ENCODE results near the gene PHACTR1. TPM values are rescaled to one million over a fixed set of nuclear protein-coding genes. Genes with fewer than 3 reads are reported as not detected.

The PHACTR1 gene
- total RNA-seq, 2 donors from 2014 or later, result 0.05 to 0.29 TPM

DNA sequence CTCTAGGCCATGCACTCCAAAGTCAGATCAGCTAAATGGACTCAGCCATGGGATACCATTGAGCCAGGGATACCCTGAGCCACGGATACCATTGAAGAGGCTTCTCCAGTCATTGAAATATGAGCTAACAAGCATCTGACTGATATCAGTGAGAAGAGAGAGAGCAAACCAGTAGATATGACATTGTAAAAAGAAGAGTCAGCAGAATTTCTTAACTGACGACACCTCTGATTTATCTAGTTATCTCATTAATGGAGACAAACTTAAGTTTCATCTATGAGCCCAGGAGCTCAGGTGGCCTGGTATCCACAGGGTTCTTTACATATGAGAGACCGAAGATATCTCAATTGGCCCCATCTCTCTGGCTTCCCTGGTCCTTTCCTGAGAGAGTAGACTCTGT, 471.1 kb downstream of the PHACTR1 start:
- H3K27ac Mint-ChIP-seq, result no peak overlapping the region
- DNase-seq (ENCODE audit: low spot score in 2 of 2) (no peak), ATAC-seq (no peak)
- no peaks in the 10 kb centered on the region for H3K36me3 Mint-ChIP-seq
- H3K9me3 Mint-ChIP-seq, result no peaks in the 10 kb centered on the region

GRCh38 chr6:13188306-13188705, 471.7 kb downstream of the PHACTR1 start:
- Mint-ChIP-seq H3K27ac (no peak overlapping the region), H3K36me3 (no peaks in the 10 kb centered on the region), H3K9me3 (no peaks in the 10 kb centered on the region)
- no peak for DNase-seq (ENCODE audit: low spot score in 2 of 2)
- no peak for ATAC-seq

DNA sequence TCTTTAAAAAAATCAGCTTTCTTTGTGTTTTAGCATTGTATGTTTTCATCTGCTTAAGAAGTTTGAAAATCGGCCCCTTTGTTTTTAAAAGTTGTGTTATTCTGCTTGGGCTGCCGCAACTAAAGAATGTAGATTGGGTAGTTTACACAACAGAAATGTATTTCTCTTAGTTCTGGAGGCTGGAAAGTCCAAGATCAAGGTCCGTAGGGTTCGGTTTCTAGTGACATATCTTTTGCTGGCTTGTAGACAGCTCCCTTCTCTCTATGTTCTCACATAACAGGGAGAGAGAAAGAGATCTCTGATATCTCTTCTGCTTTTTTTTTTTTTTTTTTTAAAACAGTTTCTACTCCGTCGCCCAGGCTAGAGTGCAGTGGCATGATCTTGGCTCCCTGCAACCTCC, 473.1 kb downstream of the PHACTR1 start:
- Mint-ChIP-seq H3K36me3 (no peaks in the 10 kb centered on the region), H3K9me3 (no peaks in the 10 kb centered on the region), H3K27ac (no peak overlapping the region)
- ATAC-seq (no peak), DNase-seq (ENCODE audit: low spot score in 2 of 2) (no peak)

DNA sequence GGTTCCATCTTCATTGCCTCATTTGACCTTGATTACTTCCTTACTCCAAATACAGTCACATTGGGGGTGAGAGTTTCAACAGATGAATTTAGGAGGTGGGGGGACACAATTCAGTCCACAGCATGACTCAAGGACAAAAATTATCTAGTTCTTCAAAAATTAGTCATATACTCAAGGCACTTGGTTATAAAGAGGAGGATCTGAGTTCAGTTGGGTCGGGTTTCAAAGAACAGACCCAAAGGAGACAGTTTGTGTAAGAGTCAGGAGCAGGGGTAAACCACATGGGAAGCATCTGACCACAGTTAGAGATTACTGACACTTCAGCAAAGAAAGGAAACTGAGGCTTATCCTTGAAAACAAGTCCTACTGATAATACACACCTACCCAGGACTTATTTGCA, 473.8 kb downstream of the PHACTR1 start:
- H3K27ac Mint-ChIP-seq, result no peak overlapping the region
- H3K9me3 Mint-ChIP-seq, result no peaks in the 10 kb centered on the region
- no peak for DNase-seq (ENCODE audit: low spot score in 2 of 2)
- no peak for ATAC-seq
- no peaks in the 10 kb centered on the region for H3K36me3 Mint-ChIP-seq

DNA sequence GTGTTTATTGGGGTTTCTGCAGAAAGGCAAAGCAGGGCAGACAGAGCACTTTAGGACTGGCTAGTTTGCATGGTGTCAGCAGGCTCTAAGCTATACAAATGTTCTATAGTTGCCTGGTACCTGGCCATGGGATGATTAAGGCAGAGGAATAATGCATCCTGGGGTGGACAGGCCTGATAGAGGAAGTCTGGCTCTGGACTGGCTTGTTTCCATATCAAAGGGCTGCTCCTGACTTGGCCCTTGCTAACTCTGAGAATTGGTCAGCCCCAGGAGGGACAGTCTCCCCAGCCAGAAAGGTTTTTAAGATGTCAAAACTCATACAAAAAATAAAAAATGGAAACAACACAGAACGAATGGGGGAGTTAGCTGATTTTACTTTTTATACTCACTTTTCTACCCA, 474.9 kb downstream of the PHACTR1 start:
- Mint-ChIP-seq H3K9me3 (no peaks in the 10 kb centered on the region), H3K36me3 (no peaks in the 10 kb centered on the region), H3K27ac (no peak overlapping the region)
- ATAC-seq, result no peak
- no peak for DNase-seq (ENCODE audit: low spot score in 2 of 2)

GRCh38 chr6:13194852-13195251, 478.3 kb downstream of the PHACTR1 start:
- Mint-ChIP-seq H3K27ac (no peak overlapping the region), H3K9me3 (no peaks in the 10 kb centered on the region), H3K36me3 (no peaks in the 10 kb centered on the region)
- ATAC-seq, result peak in 1 of 2 donors; percentile 22
- DNase-seq (ENCODE audit: low spot score in 2 of 2), result no peak

DNA sequence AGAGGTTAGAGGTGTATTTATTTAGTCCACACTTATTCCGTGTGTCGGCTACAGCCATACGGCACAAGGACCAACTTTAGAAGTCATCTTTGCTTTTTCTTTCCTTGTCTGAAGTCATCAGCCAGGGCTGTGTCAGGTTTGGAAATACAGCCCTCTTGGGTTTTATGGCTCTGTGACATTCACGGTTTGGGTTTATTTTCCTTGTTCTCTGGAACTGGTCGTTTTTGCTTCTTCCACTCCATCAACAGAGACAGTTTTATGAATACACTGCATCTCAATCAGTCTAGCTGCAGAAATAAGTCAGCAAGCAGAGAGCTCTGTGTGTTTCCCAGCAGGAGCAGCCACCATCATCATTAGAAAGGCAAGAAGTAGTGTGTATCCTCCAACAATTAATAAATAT, 479.2 kb downstream of the PHACTR1 start:
- no peak overlapping the region for H3K27ac Mint-ChIP-seq
- H3K36me3 Mint-ChIP-seq, result no peaks in the 10 kb centered on the region

DNA sequence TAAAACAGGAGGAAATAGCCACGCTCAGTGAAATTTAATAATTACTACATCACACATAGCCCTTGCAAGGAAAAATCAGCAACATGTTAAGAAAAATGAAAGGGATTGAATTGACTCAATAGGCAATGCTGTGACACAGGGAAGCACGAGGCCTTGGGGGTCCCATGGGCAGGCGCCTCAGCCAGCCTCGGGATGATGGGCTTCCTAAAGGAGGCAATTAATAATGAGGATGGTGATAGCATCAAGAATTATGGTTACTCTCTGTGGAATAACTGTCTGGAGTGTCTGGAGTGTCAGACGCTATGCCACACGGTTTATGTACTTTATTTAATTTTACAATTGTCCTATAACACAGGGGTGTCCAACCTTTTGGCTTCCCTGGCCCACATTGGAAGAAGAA, 481.6 kb downstream of the PHACTR1 start:
- ATAC-seq (no peak), DNase-seq (ENCODE audit: low spot score in 2 of 2) (no peak)
- H3K27ac Mint-ChIP-seq, result no peak overlapping the region
- no peaks in the 10 kb centered on the region for H3K9me3 Mint-ChIP-seq
- no peaks in the 10 kb centered on the region for H3K36me3 Mint-ChIP-seq

More for the DNA sequence above, 479.2 kb downstream of the PHACTR1 start:
- no peaks in the 10 kb centered on the region for H3K9me3 Mint-ChIP-seq
- ATAC-seq, result no peak
- DNase-seq (ENCODE audit: low spot score in 2 of 2), result no peak

GRCh38 chr6:13201336-13201735, 484.8 kb downstream of the PHACTR1 start:
- H3K36me3 Mint-ChIP-seq, result no peaks in the 10 kb centered on the region
- DNase-seq (ENCODE audit: low spot score in 2 of 2), result no peak
- H3K9me3 Mint-ChIP-seq, result no peaks in the 10 kb centered on the region
- H3K27ac Mint-ChIP-seq, result no peak overlapping the region
- ATAC-seq, result no peak

DNA sequence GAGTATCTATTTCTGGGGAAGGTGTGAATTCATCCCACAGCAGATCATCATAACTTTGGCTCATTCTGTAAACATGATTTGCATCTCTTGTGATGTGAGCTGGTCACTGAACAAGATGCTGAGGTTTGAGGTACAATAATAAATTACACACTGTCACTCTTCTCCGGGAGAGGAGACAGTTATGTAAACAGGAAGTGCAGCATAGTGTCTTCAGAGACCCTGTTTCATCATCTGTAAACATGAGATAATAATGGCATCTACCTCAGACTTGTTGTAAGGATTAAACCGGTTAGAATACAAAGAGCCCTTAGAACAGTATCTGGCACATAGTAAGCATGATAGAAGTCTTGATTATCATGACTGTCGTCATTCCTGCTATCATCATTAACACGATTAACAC, 486.6 kb downstream of the PHACTR1 start:
- Mint-ChIP-seq H3K9me3 (no peaks in the 10 kb centered on the region), H3K36me3 (no peaks in the 10 kb centered on the region), H3K27ac (no peak overlapping the region)
- ATAC-seq (no peak), DNase-seq (ENCODE audit: low spot score in 2 of 2) (no peak)

DNA sequence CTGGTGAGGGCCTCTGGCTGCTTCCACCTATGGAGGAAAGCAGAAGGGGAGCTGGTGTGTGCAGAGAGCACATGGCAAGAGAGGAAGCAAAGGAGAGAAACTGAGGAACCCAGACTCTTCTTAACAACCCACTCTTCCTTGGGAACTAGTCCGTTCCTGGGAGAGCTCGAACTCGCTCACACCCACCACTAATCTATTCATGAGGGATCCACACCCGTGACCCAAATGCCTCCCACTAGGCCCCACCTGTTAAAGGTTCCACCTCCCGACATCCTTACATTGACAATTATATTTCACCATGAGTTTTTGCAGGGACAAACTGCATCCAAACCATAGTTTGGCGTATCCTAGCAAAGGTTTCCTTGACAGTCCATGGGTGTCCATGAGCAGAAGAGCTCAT, 488.5 kb downstream of the PHACTR1 start:
- Mint-ChIP-seq H3K9me3 (no peaks in the 10 kb centered on the region), H3K27ac (peak overlapping the region in 1 of 2 donors; percentile 16), H3K36me3 (no peaks in the 10 kb centered on the region)
- DNase-seq (ENCODE audit: low spot score in 2 of 2) (no peak), ATAC-seq (no peak)

- H3K27ac Mint-ChIP-seq, result no peak overlapping the region
- H3K9me3 Mint-ChIP-seq, result no peaks in the 10 kb centered on the region
- no peak for DNase-seq (ENCODE audit: low spot score in 2 of 2)
- H3K36me3 Mint-ChIP-seq, result no peaks in the 10 kb centered on the region
- ATAC-seq, result no peak
Observed at GRCh38 chr6:13212096-13212495, 495.5 kb downstream of the PHACTR1 start.

- H3K36me3 Mint-ChIP-seq, result no peaks in the 10 kb centered on the region
- H3K27ac Mint-ChIP-seq, result no peak overlapping the region
- no peaks in the 10 kb centered on the region for H3K9me3 Mint-ChIP-seq
Observed at GRCh38 chr6:13212538-13212937, 496.0 kb downstream of the PHACTR1 start.

DNA sequence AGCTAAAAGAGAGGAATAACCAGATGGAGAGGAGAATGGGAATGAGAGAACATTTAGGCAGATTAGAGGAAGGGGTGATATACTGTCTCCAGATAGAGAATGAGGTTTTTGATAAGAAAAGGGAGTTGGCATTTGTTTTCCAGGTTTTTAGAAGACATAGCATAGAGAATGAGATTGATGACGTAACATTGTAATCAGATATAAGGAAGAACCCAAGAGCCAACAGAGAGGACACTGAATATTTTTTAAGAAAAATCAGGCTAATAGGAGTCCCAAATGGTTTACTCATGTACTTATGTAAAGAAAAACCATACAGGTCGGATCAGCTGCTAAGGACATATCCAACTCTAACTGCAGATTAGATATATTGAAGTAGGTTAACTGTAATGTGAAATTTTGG, 498.8 kb downstream of the PHACTR1 start:
- Mint-ChIP-seq H3K36me3 (no peaks in the 10 kb centered on the region), H3K9me3 (no peaks in the 10 kb centered on the region), H3K27ac (no peak overlapping the region)
- ATAC-seq, result no peak
- DNase-seq (ENCODE audit: low spot score in 2 of 2), result no peak

More at GRCh38 chr6:13212538-13212937, 496.0 kb downstream of the PHACTR1 start:
- ATAC-seq, result no peak
- DNase-seq (ENCODE audit: low spot score in 2 of 2), result no peak

GRCh38 chr6:13216236-13217014, 499.9 kb downstream of the PHACTR1 start:
- no peak for DNase-seq (ENCODE audit: low spot score in 2 of 2)
- ATAC-seq, result peak in 1 of 2 donors; percentile 67
- no peak overlapping the region for H3K27ac Mint-ChIP-seq
- H3K36me3 Mint-ChIP-seq, result no peaks in the 10 kb centered on the region
- no peaks in the 10 kb centered on the region for H3K9me3 Mint-ChIP-seq

GRCh38 chr6:13217206-13217905, 500.8 kb downstream of the PHACTR1 start:
- H3K9me3 Mint-ChIP-seq, result no peaks in the 10 kb centered on the region
- no peaks in the 10 kb centered on the region for H3K36me3 Mint-ChIP-seq
- no peak overlapping the region for H3K27ac Mint-ChIP-seq
- no peak for ATAC-seq
- no peak for DNase-seq (ENCODE audit: low spot score in 2 of 2)

GRCh38 chr6:13220266-13220665, 503.7 kb downstream of the PHACTR1 start:
- no peaks in the 10 kb centered on the region for H3K9me3 Mint-ChIP-seq
- DNase-seq (ENCODE audit: low spot score in 2 of 2) (no peak), ATAC-seq (no peak)
- H3K36me3 Mint-ChIP-seq, result no peaks in the 10 kb centered on the region
- no peak overlapping the region for H3K27ac Mint-ChIP-seq

DNA sequence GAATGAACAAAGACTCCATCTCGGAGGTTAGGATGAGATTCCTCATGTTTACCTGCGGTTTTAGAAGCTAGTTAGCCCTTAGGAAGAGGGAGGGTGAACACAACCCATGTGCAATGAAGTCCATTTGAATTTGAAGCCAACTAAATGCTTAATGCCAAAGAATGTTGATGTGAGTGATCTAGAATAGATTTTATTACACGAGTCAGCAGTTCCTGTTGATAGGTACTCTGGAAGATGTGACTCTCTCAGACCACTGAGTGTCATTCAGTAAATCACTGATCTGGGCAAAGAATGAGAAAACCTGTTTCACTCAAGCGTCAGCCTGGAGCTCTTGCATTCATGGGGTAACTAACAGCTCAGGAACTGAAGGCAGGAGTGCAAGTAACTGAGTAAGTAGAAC, 505.5 kb downstream of the PHACTR1 start:
- no peak for ATAC-seq
- Mint-ChIP-seq H3K9me3 (no peaks in the 10 kb centered on the region), H3K36me3 (no peaks in the 10 kb centered on the region), H3K27ac (no peak overlapping the region)
- no peak for DNase-seq (ENCODE audit: low spot score in 2 of 2)

Measured in activated naive CD4-positive, alpha-beta T cell treated with anti-CD3 and anti-CD28 coated beads, Interleukin-2, amount 50 U/mL, for 72 hours (primary cell).